Caco-2 (cell line): ENCODE data around the gene COX6B2. TPM values are rescaled to one million over a fixed set of nuclear protein-coding genes. Genes with fewer than 3 reads are reported as not detected.

Source experiments
- BruUV-seq: library from RNA; stranded (reverse); fragments of 400-500 nt; replicated peaks from 2 replicates; lab custom pipeline; 2021; lab: Mats Ljungman, UMichigan
- CTCF ChIA-PET: fragments of 300-600 bp; sonication (Branson Sonifier 250); formaldehyde crosslinking; loops from one replicate; lab custom pipeline; 2022; ENCODE audit warnings: antibody characterized with exemption; lab: Charles Lee
- POLR2A ChIA-PET: fragments of 300-600 bp; sonication (Branson Sonifier 250); formaldehyde crosslinking; loops from one replicate; lab custom pipeline; 2022; ENCODE audit warnings: antibody characterized with exemption; lab: Charles Lee
- DNase-seq, 2 experiments: peaks; one replicate each; pipeline versions ENCODE4 v3.0.0 to v3.0.0-alpha.2; 2020 to 2022
- H3K27me3 ChIP-seq: replicated peaks from 2 replicates; pipeline ENCODE4 v1.6.0; 2011; ENCODE audit warnings: low read length; ENCODE audit not compliant: control insufficient read depth, insufficient read depth
- H3K36me3 ChIP-seq: 2 replicates; pipeline ENCODE4 v1.5.1; 2011; ENCODE audit warnings: low read length; ENCODE audit not compliant: control insufficient read depth, insufficient read depth
- H3K4me1 ChIP-seq: fragments of 250-450 bp; sonication (Bioruptor Pico); 2 replicates; pipeline ENCODE4 v1.5.1; 2020; ENCODE audit warnings: mild to moderate bottlenecking
- H3K4me3 ChIP-seq: 2 replicates; pipeline ENCODE4 v1.5.1; 2011; ENCODE audit warnings: low read depth, mild to moderate bottlenecking, control low read depth, low read length
- H3K9me3 ChIP-seq: fragments of 250-450 bp; sonication (Bioruptor Pico); 2 replicates; pipeline ENCODE4 v1.5.1; 2020; ENCODE audit warnings: mild to moderate bottlenecking, moderate library complexity
- H3K27ac Mint-ChIP-seq: one replicate; pipeline ENCODE4 v1.8.0; 2022; ENCODE audit warnings: mixed read lengths; ENCODE audit not compliant: unreplicated experiment
- H3K27me3 Mint-ChIP-seq: one replicate; pipeline ENCODE4 v1.8.0; 2022; ENCODE audit warnings: mixed read lengths; ENCODE audit not compliant: insufficient read depth, unreplicated experiment
- H3K36me3 Mint-ChIP-seq: one replicate; pipeline ENCODE4 v1.8.0; 2022; ENCODE audit warnings: mild to moderate bottlenecking, mixed read lengths; ENCODE audit not compliant: insufficient read depth, unreplicated experiment
- H3K4me1 Mint-ChIP-seq: one replicate; pipeline ENCODE4 v1.8.0; 2022; ENCODE audit warnings: low read depth, mixed read lengths; ENCODE audit not compliant: unreplicated experiment
- H3K4me3 Mint-ChIP-seq: one replicate; pipeline ENCODE4 v1.8.0; 2022; ENCODE audit warnings: mild to moderate bottlenecking, moderate library complexity, mixed read lengths; ENCODE audit not compliant: unreplicated experiment
- H3K9me3 Mint-ChIP-seq: one replicate; pipeline ENCODE4 v1.8.0; 2022; ENCODE audit warnings: mixed read lengths; ENCODE audit not compliant: unreplicated experiment
- CTCF ChIP-seq, 2 experiments: fragments of 200-600 bp in 1 of 2; IDR thresholded peaks; 1 replicate in 1 of 2; 2 replicates in 1 of 2; pipeline versions ENCODE4 v1.5.1 to v1.8.0; 2011 to 2022; ENCODE audit warnings: antibody characterized with exemption in 1 of 2, control low read depth in 1 of 2, inconsistent platforms in 1 of 2, low read depth in 1 of 2, low read length in 1 of 2, mild to moderate bottlenecking in 1 of 2, moderate library complexity in 1 of 2; ENCODE audit not compliant: insufficient read depth in 1 of 2, severe bottlenecking in 1 of 2, unreplicated experiment in 1 of 2
- intact Hi-C: fragments of 100-400 bp; cut with micrococcal nuclease; formaldehyde crosslinking; loops from one replicate; pipeline ENCODE4 v1.10.0; 2022; ENCODE audit not compliant: unreplicated experiment
- total RNA-seq: library from RNA; stranded (reverse); gene quantifications from 2 replicates; pipeline ENCODE4 v1.2.3, GENCODE V29; 2022

Gene COX6B2
- total RNA-seq, 1 experiment from 2014 or later = 0.27 TPM

- peak; percentile 84 to 87 for DNase-seq
- POLR2A ChIA-PET = no interaction called here
- Histone ChIP-seq H3K36me3 (peaks cover 3% of the 10 kb centered on the region; the same call in 1 of the 2 replicates), H3K4me3 (peak overlapping the region; percentile 67), H3K27me3 (no peaks in the 10 kb centered on the region), H3K4me1 (peaks cover 10% of the 10 kb centered on the region; the same call in 1 of the 2 replicates), H3K9me3 (no peaks in the 10 kb centered on the region)
- H3K4me3 Mint-ChIP-seq = peak overlapping the region; percentile 91
- no TSS peak for BruUV-seq
- H3K27ac Mint-ChIP-seq = peak overlapping the region; percentile 95
- no peaks in the 10 kb centered on the region for H3K9me3 Mint-ChIP-seq
- CTCF ChIA-PET = no interaction called here
- peaks cover 41% of the 10 kb centered on the region for H3K36me3 Mint-ChIP-seq
- TF ChIP-seq CTCF (IDR thresholded peaks at IDR 0.05; ENCODE audit: insufficient read depth in 1 of 2, low read depth in 1 of 2, low read length in 1 of 2, severe bottlenecking in 1 of 2, unreplicated experiment in 1 of 2) = no peak
- no peaks in the 10 kb centered on the region for H3K27me3 Mint-ChIP-seq
- peaks cover 14% of the 10 kb centered on the region for H3K4me1 Mint-ChIP-seq
- intact Hi-C loops = no loop called here
These were observed 13.3 kb downstream of the COX6B2 start for GRCh38 chr19:55341171-55341588.

GRCh38 chr19:55340784-55341147 is 13.8 kb downstream of the COX6B2 start:
- H3K9me3 Mint-ChIP-seq = no peaks in the 10 kb centered on the region
- H3K4me3 Mint-ChIP-seq = peak overlapping the region; percentile 91
- no peaks in the 10 kb centered on the region for H3K9me3 ChIP-seq
- peaks cover 3% of the 10 kb centered on the region; the same call in 1 of the 2 replicates for H3K36me3 ChIP-seq
- CTCF ChIA-PET = interaction anchor here (0.5 kb wide), 1 partner anchor 13 kb away, joined by 3 read pairs; no protein-coding TSS in a partner anchor
- peaks cover 10% of the 10 kb centered on the region; the same call in 1 of the 2 replicates for H3K4me1 ChIP-seq
- DNase-seq = peak in 1 of 2 experiments; percentile 48
- H3K27me3 ChIP-seq = no peaks in the 10 kb centered on the region
- no peaks in the 10 kb centered on the region for H3K27me3 Mint-ChIP-seq
- peak in 1 of 2 experiments; percentile 36 for TF ChIP-seq CTCF (IDR thresholded peaks at IDR 0.05; ENCODE audit: insufficient read depth in 1 of 2, low read depth in 1 of 2, low read length in 1 of 2, severe bottlenecking in 1 of 2, unreplicated experiment in 1 of 2)
- BruUV-seq = no TSS peak
- POLR2A ChIA-PET = interaction anchor here (0.6 kb wide), 1 partner anchor 289 kb away, joined by 3 read pairs; no protein-coding TSS in a partner anchor
- peak overlapping the region; percentile 95 for H3K27ac Mint-ChIP-seq
- peaks cover 14% of the 10 kb centered on the region for H3K4me1 Mint-ChIP-seq
- H3K4me3 ChIP-seq = peak overlapping the region; percentile 67
- intact Hi-C loops = no loop called here
- H3K36me3 Mint-ChIP-seq = peaks cover 39% of the 10 kb centered on the region

- TF ChIP-seq CTCF (IDR thresholded peaks at IDR 0.05; ENCODE audit: insufficient read depth in 1 of 2, low read depth in 1 of 2, low read length in 1 of 2, severe bottlenecking in 1 of 2, unreplicated experiment in 1 of 2) = no peak
- TSS peak; percentile 40 for BruUV-seq
- Mint-ChIP-seq H3K9me3 (no peaks in the 10 kb centered on the region), H3K27me3 (no peaks in the 10 kb centered on the region), H3K36me3 (peaks cover 33% of the 10 kb centered on the region), H3K4me3 (peak overlapping the region; percentile 91), H3K27ac (peak overlapping the region; percentile 95), H3K4me1 (peaks cover 14% of the 10 kb centered on the region)
- DNase-seq = peak; percentile 41 to 51
- intact Hi-C loops = loop anchor here (1.0 to 2.0 kb wide), 7 partner anchors 14 to 174 kb away; partner anchors contain the start of genes COX6B2, DNAAF3, HSPBP1 and PPP6R1
- CTCF ChIA-PET = interaction anchor here (0.5 to 1.8 kb wide), 22 partner anchors 8 to 314 kb away, joined by 3 to 30 read pairs (median 4); partner anchors contain the start of genes HSPBP1, ISOC2, PPP6R1 and SYT5
- Histone ChIP-seq H3K4me1 (peaks cover 10% of the 10 kb centered on the region; the same call in 1 of the 2 replicates), H3K9me3 (no peaks in the 10 kb centered on the region), H3K27me3 (no peaks in the 10 kb centered on the region), H3K36me3 (peaks cover 3% of the 10 kb centered on the region; the same call in 1 of the 2 replicates), H3K4me3 (peak overlapping the region; percentile 67)
- POLR2A ChIA-PET = interaction anchor here (0.6 to 1.8 kb wide), 27 partner anchors 9 to 314 kb away, joined by 3 to 29 read pairs (median 6); partner anchors contain the start of genes DNAAF3, FIZ1, HSPBP1 and ISOC2
These were observed 14.4 kb downstream of the COX6B2 start for GRCh38 chr19:55339889-55340783.
